Stimulated activated CD4-positive, alpha-beta T cell treated with anti-CD3 and anti-CD28 coated beads, Interleukin-12 subunit alpha, Interleukin-12 subunit beta, amount 100 ng/mL, for 24 hours (primary cell): ENCODE measurements around the gene SDF4.
A peak's percentile ranks its signal among the peaks of the same experiment; 100 is the strongest.
"Not testable (repeated sequence)": the region's sequence is repeated elsewhere in the genome, so short reads cannot be mapped to it uniquely, and the experiment has no call there.

ENCODE experiments used
- DNase-seq, 2 experiments: peaks; one replicate each; pipeline ENCODE4 v3.0.0-alpha.2; 2020; ENCODE audit warnings: low read depth in 2 of 2

The SDF4 gene

GRCh38 chr1:1259951-1260600, 28.3 kb upstream of the SDF4 start:
- DNase-seq, result no peak

GRCh38 chr1:1259540-1259939, 27.7 kb upstream of the SDF4 start:
- no peak for DNase-seq

- DNase-seq, result no peak
These were observed 27.3 kb upstream of the SDF4 start for GRCh38 chr1:1259119-1259488.

GRCh38 chr1:1256956-1257871, 25.4 kb upstream of the SDF4 start:
- no peak for DNase-seq

- no peak for DNase-seq
These were observed 23.8 kb upstream of the SDF4 start for GRCh38 chr1:1255611-1256010.

GRCh38 chr1:1255078-1255477, 23.3 kb upstream of the SDF4 start:
- no peak for DNase-seq

- no peak for DNase-seq
These were observed 22.8 kb upstream of the SDF4 start for GRCh38 chr1:1254667-1254998.

- no peak for DNase-seq
These were observed 22.3 kb upstream of the SDF4 start for GRCh38 chr1:1253972-1254666.

- no peak for DNase-seq
These were observed 21.5 kb upstream of the SDF4 start for GRCh38 chr1:1253314-1253713.

- peak; percentile 46 to 48 for DNase-seq
These were observed 19.0 kb upstream of the SDF4 start for GRCh38 chr1:1250786-1251284.

- DNase-seq, result not testable (repeated sequence)
These were observed 16.5 kb upstream of the SDF4 start for GRCh38 chr1:1248009-1248913.

GRCh38 chr1:1247341-1247913, 15.6 kb upstream of the SDF4 start:
- DNase-seq, result no peak

GRCh38 chr1:1246577-1247340, 15.0 kb upstream of the SDF4 start, which contains the start of gene C1QTNF12:
TSS of gene C1QTNF12 (minus strand) at chr1:1246722. CDS start at chr1:1246690, 32 bp downstream.
- DNase-seq, result no peak

- DNase-seq, result no peak
These were observed 14.2 kb upstream of the SDF4 start for GRCh38 chr1:1245817-1246576.

- no peak for DNase-seq
These were observed 13.5 kb upstream of the SDF4 start for GRCh38 chr1:1245178-1245816.

- no peak for DNase-seq
These were observed 12.5 kb upstream of the SDF4 start for GRCh38 chr1:1244192-1244811.

GRCh38 chr1:1243807-1244191, 12.0 kb upstream of the SDF4 start:
- no peak for DNase-seq

- no peak for DNase-seq
These were observed 11.5 kb upstream of the SDF4 start for GRCh38 chr1:1243266-1243660.
